RWPE1 (cell line): Measurements from ENCODE around the gene NIT2.

Experiments used
- CTCF ChIA-PET: fragments of 350-600 bp; sonication (Branson Sonifier 250); formaldehyde crosslinking; extraction: SDS; loops from one replicate; lab custom pipeline; 2021; lab: Yijun Ruan, JAX
- POLR2A ChIA-PET: fragments of 400-600 bp; formaldehyde crosslinking; extraction: SDS; loops from one replicate; lab custom pipeline; 2020; ENCODE audit warnings: antibody characterized with exemption; ENCODE audit not compliant: low non-redundant PET; lab: Yijun Ruan, JAX
- DNase-seq: peaks from one replicate; pipeline ENCODE4 v3.0.0; 2012; ENCODE audit warnings: low spot score
- H3K27ac ChIP-seq: fragments of 450-650 bp; 2 replicates; pipeline ENCODE4 v1.5.1; 2017
- CTCF ChIP-seq: fragments of 450-650 bp; conservative IDR thresholded peaks from 2 replicates; pipeline ENCODE4 v1.5.1; 2017; ENCODE audit warnings: low read depth, mild to moderate bottlenecking

Gene NIT2

GRCh38 chr3:100352296-100353231 is 18.0 kb downstream of the NIT2 start:
- DNase-seq: no peak
- no peak overlapping the region for H3K27ac ChIP-seq
- CTCF ChIA-PET: no interaction called here
- TF ChIP-seq CTCF: no peak
- POLR2A ChIA-PET: no interaction called here

- no peak for DNase-seq
- CTCF ChIA-PET: no interaction called here
- no peak overlapping the region for H3K27ac ChIP-seq
- POLR2A ChIA-PET: no interaction called here
- no peak for TF ChIP-seq CTCF
Measured at GRCh38 chr3:100354850-100355249, 20.3 kb downstream of the NIT2 start.

- POLR2A ChIA-PET: no interaction called here
- TF ChIP-seq CTCF: no peak
- H3K27ac ChIP-seq: no peak overlapping the region
- CTCF ChIA-PET: interaction anchor here (0.6 to 0.7 kb wide), 2 partner anchors 22 to 173 kb away, joined by 3 to 5 read pairs; no protein-coding TSS in a partner anchor
- no peak for DNase-seq
Measured at GRCh38 chr3:100358413-100358812, 23.9 kb downstream of the NIT2 start.

GRCh38 chr3:100359035-100359434 is 24.5 kb downstream of the NIT2 start:
- ChIA-PET CTCF (interaction anchor here (0.6 to 0.7 kb wide), 3 partner anchors 22 to 173 kb away, joined by 3 to 5 read pairs (median 3); no protein-coding TSS in a partner anchor), POLR2A (no interaction called here)
- no peak overlapping the region for H3K27ac ChIP-seq
- no peak for DNase-seq
- TF ChIP-seq CTCF: no peak

GRCh38 chr3:100360757-100361496 is 26.4 kb downstream of the NIT2 start:
- ChIA-PET POLR2A (no interaction called here), CTCF (interaction anchor here (0.7 kb wide), 1 partner anchor 47 kb away, joined by 3 read pairs; no protein-coding TSS in a partner anchor)
- TF ChIP-seq CTCF: no peak
- no peak for DNase-seq
- no peak overlapping the region for H3K27ac ChIP-seq

- ChIA-PET CTCF (no interaction called here), POLR2A (no interaction called here)
- DNase-seq: no peak
- TF ChIP-seq CTCF: no peak
- H3K27ac ChIP-seq: no peak overlapping the region
Measured at GRCh38 chr3:100361897-100362296, 27.3 kb downstream of the NIT2 start.
